NB4 (cell line): ENCODE data around the gene ERGIC2.

Experiments
- DNase-seq: peaks from one replicate; pipeline ENCODE4 v3.0.0; 2010; ENCODE audit warnings: low read depth
- H3K4me3 ChIP-seq: one replicate; pipeline ENCODE4 v1.5.1; 2011; ENCODE audit warnings: mild to moderate bottlenecking, low read depth, low read length, moderate library complexity
- MYC ChIP-seq: IDR thresholded peaks from 2 replicates; pipeline ENCODE4 v1.6.1; 2011; ENCODE audit warnings: low read depth, low read length
- POLR2A ChIP-seq: IDR thresholded peaks from 2 replicates; pipeline ENCODE4 v1.6.1; 2011; ENCODE audit warnings: mild to moderate bottlenecking; ENCODE audit not compliant: insufficient read length; ENCODE audit errors: extremely low read depth
- TF ChIP-seq, protein P1 (sequence below): IDR thresholded peaks from one replicate; pipeline ENCODE4 v1.5.1; 2012; ENCODE audit warnings: low read depth, low read length
- TF ChIP-seq, protein P2 (sequence below): IDR thresholded peaks from 2 replicates; pipeline ENCODE4 v1.6.1; 2011; ENCODE audit warnings: low read depth, low read length

ERGIC2 gene

DNA sequence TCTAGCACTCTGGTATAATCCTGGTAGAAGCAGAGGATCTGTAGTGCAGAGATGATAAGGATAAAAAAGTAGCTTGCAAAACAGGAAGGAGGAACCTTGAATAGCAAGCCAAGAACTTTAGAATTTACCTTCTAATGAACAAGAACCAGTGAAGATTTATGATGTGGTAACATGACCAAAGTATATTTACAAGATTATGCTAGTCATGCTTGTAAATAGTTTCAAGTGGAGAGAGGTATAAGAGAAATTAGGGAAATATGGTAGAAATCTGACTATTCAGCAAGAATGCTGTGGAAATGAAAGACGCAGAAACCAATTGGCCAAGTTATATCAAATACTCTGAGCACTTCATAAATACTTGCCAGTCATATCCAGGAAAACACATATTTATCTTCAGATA is 47.8 kb downstream of the ERGIC2 start:
- DNase-seq = no peak
- H3K4me3 ChIP-seq = no peak overlapping the region
- TF ChIP-seq MYC (no peak), POLR2A (no peak)
- TF ChIP-seq, protein P1, sequence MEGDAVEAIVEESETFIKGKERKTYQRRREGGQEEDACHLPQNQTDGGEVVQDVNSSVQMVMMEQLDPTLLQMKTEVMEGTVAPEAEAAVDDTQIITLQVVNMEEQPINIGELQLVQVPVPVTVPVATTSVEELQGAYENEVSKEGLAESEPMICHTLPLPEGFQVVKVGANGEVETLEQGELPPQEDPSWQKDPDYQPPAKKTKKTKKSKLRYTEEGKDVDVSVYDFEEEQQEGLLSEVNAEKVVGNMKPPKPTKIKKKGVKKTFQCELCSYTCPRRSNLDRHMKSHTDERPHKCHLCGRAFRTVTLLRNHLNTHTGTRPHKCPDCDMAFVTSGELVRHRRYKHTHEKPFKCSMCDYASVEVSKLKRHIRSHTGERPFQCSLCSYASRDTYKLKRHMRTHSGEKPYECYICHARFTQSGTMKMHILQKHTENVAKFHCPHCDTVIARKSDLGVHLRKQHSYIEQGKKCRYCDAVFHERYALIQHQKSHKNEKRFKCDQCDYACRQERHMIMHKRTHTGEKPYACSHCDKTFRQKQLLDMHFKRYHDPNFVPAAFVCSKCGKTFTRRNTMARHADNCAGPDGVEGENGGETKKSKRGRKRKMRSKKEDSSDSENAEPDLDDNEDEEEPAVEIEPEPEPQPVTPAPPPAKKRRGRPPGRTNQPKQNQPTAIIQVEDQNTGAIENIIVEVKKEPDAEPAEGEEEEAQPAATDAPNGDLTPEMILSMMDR = no peak
- TF ChIP-seq, protein P2, sequence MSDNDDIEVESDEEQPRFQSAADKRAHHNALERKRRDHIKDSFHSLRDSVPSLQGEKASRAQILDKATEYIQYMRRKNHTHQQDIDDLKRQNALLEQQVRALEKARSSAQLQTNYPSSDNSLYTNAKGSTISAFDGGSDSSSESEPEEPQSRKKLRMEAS = no peak

DNA sequence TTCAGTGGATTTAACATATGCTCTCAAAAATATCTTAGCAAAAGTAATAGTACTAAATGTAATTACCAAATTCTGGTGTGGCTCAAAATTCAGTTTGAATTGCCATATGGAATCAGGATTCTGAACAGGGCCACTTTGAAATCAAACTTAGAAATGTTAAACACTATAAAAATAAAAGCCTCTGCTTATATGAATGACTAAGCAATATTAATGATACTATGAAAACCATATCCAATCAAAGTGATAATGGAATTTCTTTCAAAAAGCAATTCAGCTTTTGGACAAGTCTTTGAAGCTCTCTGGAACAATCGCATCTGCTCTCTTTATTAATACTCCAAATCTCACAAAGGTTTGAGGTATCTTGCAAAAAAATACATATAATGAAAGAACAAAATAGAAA is 51.6 kb downstream of the ERGIC2 start:
- no peak for DNase-seq
- TF ChIP-seq, protein P2 = no peak
- TF ChIP-seq MYC (no peak), POLR2A (no peak)
- TF ChIP-seq, protein P1 = no peak
- H3K4me3 ChIP-seq = no peak overlapping the region

DNA sequence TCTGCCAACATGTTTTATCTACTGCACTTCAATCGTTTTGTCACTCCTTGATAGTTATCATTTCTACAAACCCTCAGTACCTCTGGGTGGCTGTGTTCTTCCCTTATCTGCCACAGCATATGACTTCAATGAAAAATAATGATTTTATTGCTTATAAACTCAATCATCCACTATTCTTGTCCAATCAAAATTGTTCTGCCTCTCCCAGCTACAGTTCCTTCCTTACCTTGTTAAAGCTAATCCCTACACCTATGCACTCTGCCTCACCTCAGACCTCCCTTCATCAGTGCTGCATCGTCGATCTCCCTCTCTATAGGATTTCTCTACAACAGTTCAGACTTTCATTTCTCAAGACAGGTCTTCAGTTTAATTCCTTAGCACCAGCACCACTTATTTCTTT is 58.8 kb downstream of the ERGIC2 start:
- H3K4me3 ChIP-seq = no peak overlapping the region
- TF ChIP-seq MYC = no peak
- TF ChIP-seq, protein P1 = no peak
- no peak for TF ChIP-seq POLR2A
- TF ChIP-seq, protein P2 = no peak
- DNase-seq = no peak

DNA sequence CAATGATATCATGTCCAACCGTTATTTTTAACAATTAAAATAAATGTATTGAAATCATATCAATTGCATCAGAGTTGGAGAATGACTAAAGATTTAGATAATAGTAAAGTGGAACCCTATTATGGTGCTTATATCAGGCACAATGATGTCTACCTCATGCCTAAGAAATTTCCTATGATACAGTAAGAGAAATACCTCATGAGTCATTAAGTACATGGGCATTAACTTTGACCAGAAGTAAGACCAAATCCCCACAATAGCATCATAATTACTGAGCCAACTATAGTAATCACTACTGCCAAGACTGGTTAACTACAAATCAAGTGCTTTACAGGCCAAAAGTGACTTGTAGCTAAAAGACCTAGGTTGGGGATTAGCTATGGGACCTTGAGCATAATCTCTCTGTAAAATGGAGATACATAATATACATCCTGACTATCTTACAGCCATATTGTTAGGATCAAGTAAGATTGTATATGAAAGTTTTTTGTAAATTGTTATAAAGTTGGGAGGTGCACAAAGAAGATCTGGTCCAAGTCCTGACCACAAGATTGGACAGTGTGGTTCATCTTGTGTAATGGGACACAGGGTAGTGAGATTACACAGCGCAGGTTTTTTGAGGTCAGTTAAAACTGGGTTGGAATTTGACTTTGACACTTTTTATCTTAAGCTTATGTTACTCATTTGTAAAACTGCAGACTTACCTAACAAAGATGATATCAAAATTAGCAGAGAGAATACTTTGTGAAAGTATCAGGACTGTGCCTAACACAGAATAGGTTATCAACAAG is 60.5 kb downstream of the ERGIC2 start:
- DNase-seq = no peak
- TF ChIP-seq, protein P1 = no peak
- TF ChIP-seq POLR2A (no peak), MYC (no peak)
- TF ChIP-seq, protein P2 = no peak
- no peak overlapping the region for H3K4me3 ChIP-seq

DNA sequence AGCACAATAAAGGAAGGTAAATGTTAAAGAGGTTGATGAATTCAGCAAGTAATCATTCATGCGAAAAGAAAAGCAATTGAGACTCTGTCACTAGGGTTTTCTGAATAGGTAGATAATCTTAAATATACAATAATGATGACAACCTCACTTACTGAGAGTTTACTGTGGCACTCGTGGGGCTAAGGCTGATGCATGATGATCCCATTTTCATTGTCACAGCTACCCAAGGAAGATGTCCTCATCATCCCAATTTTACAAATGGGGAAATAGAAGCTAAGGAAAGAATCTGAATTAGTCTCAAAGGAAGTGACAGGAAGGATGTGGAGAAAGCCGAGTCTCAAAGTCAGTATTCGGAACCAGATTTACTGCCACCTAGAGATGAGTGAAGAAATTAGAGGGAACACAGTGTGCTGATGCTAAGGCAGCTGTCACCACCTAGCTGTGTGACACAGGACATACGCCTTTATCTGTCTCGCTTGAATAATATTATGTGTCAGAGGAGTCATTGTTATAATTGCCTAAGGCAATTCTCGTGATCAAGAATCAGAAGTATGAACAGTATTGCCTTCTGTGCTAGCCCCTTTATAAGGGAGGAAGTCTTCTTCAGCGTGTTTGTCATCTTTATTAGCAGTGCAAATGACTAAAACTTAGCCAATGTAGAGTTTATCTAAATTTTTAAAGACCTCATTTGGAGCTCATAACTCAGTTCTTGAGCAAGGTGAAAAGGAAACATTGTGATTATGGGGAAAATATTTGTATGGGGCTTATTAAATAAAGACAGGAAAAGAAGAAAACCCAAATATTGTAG is 63.2 kb downstream of the ERGIC2 start:
- TF ChIP-seq, protein P2 = peak; percentile 62; the same call in 1 of the 2 replicates
- TF ChIP-seq, protein P1 = peak; percentile 100
- TF ChIP-seq MYC = no peak
- DNase-seq = peak; percentile 92
- no peak overlapping the region for H3K4me3 ChIP-seq
